Nucleus accumbens (tissue), 56 donors: ENCODE results near the gene NFATC2IP.
"Not testable (repeated sequence)": the region's sequence is repeated elsewhere in the genome, so short reads cannot be mapped to it uniquely, and the experiment has no call there.

ENCODE experiments used
- DNase-seq, 56 donors: peaks; one replicate each; lab custom pipeline; 2025; lab: John Stamatoyannopoulos, UW

The NFATC2IP gene

GRCh38 chr16:28964496-28964895 lies 13.8 kb downstream of the NFATC2IP start:
- DNase-seq = no peak

DNA sequence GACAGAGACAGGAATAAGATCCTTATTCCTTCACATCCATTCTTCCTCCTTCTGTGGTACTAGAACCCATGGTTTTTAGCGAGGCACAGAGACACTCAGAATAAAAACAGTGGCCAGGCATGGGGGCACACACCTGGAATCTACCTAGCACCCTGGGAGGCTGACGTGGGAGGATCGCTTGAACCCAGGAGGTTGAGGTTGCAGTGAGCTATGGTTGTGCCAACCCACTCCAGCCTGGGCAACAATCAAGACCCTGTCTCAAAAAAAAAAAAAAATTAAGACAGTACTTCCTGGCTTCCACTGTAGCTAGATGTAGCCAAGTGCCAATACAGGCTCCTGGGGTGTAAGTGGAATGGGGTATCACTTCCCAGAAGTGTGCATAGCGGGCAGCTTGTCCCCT lies 16.4 kb downstream of the NFATC2IP start:
- DNase-seq = no peak

DNA sequence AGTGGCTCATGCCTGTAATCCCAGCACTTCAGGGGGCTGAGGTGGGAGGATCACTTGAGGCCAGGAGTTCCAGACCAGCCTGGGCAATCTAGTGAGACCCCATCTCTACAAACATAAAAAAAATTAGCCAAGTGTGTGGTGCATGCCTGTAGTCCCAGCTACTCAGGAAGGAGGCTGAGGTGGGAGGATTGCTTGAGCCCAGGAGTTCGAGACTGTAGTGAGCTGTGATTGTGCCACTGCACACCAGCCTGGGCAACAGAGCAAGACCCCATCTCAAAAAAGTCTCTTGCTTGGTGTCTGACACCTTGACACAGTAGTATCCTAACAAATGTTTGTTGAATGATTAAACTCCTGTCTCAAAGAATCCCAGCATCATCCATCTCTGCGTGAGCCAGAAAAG lies 19.0 kb downstream of the NFATC2IP start:
- DNase-seq = not testable (repeated sequence)

- peak in 48 of 56 donors; percentile 9 to 82 (median 54) for DNase-seq
Measured at GRCh38 chr16:28974007-28974436, 23.3 kb downstream of the NFATC2IP start.

GRCh38 chr16:28974437-28975157 lies 23.9 kb downstream of the NFATC2IP start, which contains the start of gene SPNS1:
Gene SPNS1, plus strand, starts transcription at chr16:28974778. Its CDS starts 374 bp downstream, at chr16:28975152.
- DNase-seq = peak; percentile 80 to 100 (median 95)

GRCh38 chr16:28975158-28975599 lies 24.4 kb downstream of the NFATC2IP start:
- peak in 4 of 56 donors; percentile 23 to 49 (median 32) for DNase-seq

- DNase-seq = peak in 1 of 56 donors; percentile 0
Measured at GRCh38 chr16:28977703-28978662, 27.2 kb downstream of the NFATC2IP start.

DNA sequence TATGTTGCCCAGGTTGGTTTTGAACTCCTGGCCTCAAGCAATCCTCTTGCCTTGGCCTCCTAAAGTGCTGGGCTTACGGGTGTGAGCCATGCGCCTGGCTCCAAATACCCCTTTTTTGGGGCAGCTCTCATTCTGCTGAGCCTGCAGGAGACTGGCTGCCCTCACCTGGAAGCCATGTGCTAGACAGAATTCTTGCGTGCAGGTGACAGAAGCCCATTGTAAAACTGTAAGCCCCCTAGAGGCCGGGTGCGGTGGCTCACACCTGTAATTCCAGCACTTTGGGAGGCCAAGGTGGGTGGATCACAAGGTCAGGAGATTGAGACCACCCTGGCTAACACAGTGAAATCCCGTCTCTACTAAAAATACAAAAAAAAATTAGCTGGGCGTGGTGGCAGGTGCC lies 29.6 kb downstream of the NFATC2IP start:
- not testable (repeated sequence) for DNase-seq

- DNase-seq = no peak
Measured at GRCh38 chr16:28980929-28981328, 30.2 kb downstream of the NFATC2IP start.

DNA sequence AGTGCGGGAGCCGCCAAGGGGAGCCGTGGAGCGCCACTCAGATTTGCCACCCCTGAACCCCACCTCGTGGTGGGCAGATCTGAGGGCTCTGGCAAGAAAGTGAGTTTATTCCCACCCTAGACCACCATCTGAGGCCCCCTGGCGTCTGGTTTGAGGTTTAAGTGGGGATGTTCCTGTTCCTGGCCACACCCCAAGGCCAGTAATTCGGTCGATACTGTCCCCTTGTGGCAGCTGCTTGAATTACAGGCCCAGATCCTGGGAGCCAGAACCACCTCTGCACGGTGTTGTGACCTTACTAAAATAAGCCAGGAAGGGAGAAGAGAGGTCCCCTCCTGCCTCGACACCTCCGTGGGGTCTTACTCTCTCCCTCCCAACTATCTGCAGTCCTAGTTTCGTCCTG lies 30.8 kb downstream of the NFATC2IP start:
- DNase-seq = no peak

GRCh38 chr16:28982418-28982817 lies 31.7 kb downstream of the NFATC2IP start:
- DNase-seq = no peak

GRCh38 chr16:28982949-28983348 lies 32.2 kb downstream of the NFATC2IP start:
- no peak for DNase-seq

- DNase-seq = no peak
Measured at GRCh38 chr16:28983644-28984043, 32.9 kb downstream of the NFATC2IP start.

- no peak for DNase-seq
Measured at GRCh38 chr16:28984091-28984490, 33.4 kb downstream of the NFATC2IP start.

DNA sequence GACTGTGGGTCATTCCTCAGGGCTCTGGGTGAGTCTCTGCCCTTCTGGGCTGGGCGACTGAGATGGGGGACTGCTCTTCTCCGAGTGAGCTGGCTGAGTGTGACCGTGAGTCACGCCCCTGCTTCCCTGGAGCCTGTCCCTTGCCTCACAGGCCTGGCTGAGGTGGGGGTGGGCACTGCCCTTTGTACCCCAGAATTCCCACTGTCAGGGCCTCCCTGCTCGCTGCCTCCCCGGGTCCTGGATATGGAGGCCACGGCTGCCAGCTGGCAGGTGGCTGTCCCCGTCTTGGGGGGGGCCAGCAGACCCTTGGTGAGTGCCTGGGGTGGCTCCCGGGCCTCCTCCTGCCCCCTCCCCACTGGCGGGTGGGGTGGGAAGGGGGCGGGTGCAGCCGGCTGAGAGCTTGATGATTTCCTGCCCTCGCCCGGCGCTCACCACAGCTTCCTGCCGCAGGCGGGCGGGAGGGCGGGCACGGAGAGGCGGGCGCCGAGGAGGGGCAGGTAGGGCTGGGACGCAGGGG lies 33.9 kb downstream of the NFATC2IP start, which contains the start of gene LAT:
Gene LAT (plus strand): TSS at position 434 of the 517 bp plus-strand sequence. CDS start 366 bp downstream, outside the sequence.
- DNase-seq = no peak

GRCh38 chr16:28985211-28986041 lies 34.7 kb downstream of the NFATC2IP start:
- DNase-seq = no peak

DNA sequence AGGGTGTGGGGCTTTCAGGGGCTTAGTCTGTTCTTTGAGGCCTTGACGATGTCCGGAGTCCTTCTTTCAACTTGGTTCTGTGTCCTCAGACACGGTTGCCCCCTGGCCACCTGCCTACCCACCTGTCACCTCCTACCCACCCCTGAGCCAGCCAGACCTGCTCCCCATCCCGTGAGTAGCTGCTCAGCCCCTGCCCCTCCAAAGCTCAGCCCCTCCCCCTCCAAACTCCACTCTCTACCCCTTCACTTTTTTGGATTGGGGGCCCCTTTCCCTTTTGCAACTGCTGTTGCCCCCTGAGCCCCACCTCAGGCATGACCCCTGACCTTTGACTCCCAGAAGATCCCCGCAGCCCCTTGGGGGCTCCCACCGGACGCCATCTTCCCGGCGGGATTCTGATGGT lies 35.3 kb downstream of the NFATC2IP start:
- DNase-seq = no peak

- DNase-seq = no peak
Measured at GRCh38 chr16:28986492-28986891, 35.8 kb downstream of the NFATC2IP start.

GRCh38 chr16:28987170-28987853 lies 36.6 kb downstream of the NFATC2IP start:
- no peak for DNase-seq
